CD4-positive, alpha-beta T cell treated with Interleukin-15 for 4 hours (primary cell): ENCODE data around the gene MYCN.

Experiments
- DNase-seq: peaks from one replicate; pipeline ENCODE4 v3.0.0-alpha.2; 2020; ENCODE audit warnings: low spot score

MYCN gene

DNA sequence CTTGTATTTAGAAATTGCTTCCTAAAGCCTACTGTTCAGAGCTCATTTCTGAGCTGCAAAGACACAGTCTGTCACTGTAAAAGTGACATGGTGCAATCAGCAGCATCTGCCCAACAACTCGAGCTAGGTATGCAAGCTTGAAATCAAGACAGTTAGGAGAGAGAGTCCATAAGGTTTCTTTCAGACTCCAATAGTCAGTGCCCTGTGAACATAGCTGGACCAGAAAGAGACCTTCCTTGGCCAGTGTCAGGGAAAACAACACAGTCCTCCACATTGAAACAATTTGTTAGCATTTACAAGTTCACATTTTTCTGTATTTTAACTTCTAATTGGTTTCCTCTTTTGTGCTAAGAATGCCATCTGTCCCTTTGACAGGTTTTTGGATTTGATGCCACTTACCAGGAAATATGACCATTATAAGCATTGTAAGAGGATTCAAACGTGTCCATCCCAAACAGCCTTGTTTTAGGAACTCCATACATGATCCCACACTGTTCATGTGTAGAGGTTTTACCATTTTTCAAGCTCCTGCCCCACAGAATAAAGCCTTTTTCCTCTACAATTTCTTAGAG, 8.9 kb upstream of the MYCN start:
- DNase-seq, result no peak

DNA sequence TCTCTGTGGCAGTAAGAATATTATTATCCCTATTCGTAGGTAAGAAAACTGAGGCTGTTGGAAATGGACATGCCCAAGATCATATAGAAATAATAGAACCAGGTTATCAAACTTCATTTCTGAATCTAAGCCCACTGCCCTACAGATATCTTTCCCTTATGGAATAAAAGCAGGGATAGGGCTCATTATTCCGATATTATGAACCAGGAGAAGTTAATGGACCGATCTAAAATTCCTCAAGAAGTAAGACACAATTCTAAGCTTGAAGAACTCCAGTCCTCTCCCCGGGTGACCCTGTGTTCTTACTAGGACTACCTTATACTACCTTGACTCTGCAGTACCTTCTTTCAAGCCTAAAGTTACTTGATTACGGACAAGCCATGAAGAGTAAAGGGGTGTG, 8.4 kb upstream of the MYCN start:
- no peak for DNase-seq

DNA sequence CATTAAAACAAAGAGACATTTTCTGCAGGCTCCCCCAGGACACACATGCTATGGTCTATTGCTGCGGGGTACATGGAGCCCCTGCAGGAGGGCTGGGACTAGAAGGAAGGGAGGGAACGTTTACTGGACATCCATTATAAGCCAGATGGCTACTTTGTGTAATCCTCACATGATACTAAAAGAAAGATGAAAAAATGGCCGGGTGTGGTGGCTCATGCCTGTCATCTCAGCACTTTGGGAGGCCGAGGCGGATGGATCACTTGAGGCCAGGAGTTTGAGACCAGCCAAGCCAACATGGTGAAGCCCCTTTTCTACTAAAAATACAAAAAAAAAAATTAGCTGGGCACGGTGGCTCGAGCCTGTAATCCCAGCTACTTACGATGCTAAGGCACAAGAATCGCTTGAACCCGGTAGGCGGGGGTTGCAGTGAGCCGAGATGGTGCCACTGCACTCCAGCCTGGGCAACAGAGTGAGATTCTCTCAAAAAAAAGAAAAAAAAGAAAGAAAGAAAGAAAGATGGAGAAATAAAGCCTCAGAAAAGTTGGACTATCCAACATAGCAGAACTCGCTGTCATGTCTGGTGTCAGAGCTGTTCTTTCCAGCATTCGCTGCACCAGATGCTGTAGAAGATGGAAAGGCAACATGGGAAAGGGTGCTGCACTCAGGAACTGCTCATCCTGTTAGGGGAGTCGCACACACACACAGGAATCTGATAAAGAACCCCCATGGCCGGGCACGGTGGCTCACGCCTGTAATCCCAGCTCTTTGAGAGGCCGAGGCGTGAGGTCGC, 7.8 kb upstream of the MYCN start:
- DNase-seq, result no peak

- DNase-seq, result no peak
These were observed 7.0 kb upstream of the MYCN start for GRCh38 chr2:15933184-15933845.

GRCh38 chr2:15934291-15934945, 5.9 kb upstream of the MYCN start:
- no peak for DNase-seq

GRCh38 chr2:15935189-15935588, 5.2 kb upstream of the MYCN start:
- DNase-seq, result no peak

GRCh38 chr2:15935675-15936074, 4.7 kb upstream of the MYCN start:
- DNase-seq, result no peak

- no peak for DNase-seq
These were observed 3.9 kb upstream of the MYCN start for GRCh38 chr2:15936277-15937104.

- DNase-seq, result no peak
These were observed 3.1 kb upstream of the MYCN start for GRCh38 chr2:15937105-15937881.

DNA sequence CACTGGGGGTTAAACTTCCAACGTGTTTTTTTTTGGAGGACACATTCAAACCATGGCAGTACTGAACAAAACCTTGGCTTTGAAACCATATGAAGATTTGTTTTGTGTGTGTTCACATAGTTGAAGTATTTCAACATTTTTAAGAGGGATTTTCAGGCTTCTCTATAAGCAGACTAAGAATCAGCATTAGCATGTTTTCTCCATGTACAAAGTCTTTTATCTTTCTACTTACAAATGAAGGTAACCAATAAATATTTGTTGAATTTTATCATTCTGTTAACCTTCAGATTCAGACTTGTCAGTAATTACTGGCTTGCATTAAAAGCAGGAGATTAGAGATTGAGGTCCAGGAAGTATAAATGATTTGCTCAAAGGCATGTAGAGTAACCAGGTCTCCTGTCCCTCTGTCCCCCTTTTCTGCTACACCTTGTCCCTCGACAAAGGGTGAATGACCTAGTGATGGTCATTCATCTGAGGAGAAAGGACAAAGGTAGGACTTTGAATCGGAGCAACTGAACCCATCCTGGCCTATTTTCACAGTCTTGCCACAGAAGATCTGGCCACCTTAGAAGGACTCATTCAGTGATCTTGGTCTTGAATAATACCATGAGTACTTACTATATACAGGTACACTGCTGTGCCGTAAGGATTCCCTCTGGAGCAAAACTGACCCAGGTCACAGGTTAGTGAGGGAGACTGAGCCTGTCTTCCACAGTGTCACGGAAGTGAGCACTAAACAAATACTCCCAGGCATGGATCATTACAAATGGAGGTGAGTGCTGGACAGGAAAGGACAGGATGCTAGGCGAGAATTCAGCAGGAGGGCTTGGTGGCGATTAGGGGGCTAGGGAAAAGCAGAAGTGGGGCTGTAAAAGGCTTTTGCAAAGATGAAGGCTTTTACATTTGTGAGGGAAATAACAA, 2.2 kb upstream of the MYCN start:
- no peak for DNase-seq

GRCh38 chr2:15938803-15939555, 1.4 kb upstream of the MYCN start:
- DNase-seq, result no peak

- no peak for DNase-seq
These were observed 845 bp upstream of the MYCN start for GRCh38 chr2:15939556-15939853.

DNA sequence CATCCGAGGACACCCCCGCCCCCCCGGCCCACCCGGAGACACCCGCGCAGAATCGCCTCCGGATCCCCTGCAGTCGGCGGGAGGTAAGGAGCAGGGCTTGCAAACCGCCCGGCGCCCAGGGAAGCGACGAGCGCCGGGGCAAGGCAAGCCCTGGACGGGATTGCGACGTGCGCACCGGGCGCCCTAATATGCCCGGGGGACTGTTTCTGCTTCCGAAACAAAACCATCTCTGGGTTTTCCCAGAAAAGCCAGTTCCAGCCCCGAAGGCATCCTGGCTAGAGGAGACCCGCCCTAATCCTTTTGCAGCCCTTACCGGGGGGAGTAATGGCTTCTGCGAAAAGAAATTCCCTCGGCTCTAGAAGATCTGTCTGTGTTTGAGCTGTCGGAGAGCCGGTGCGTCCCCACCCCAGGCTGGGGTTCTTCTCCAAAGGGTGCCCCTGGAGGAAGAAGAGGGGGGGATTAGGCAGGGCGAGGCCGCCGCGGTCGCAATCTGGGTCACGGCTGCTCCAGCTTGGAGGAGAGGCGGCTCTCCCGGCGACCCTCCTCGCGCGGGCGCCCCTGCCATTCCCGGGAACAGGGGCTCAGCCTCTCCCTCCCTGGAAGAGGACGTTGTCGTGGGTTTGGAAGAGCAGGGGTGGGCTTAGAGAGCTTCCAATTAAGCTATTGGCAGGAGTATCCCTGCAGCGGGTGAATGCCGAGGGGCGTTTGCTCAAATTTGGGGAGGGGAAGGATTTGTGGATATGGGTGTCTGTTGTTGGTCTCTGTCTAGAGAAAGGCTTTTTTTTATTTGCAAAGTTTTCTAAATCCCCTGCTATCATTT, 521 bp downstream of the MYCN start:
- DNase-seq, result no peak

DNA sequence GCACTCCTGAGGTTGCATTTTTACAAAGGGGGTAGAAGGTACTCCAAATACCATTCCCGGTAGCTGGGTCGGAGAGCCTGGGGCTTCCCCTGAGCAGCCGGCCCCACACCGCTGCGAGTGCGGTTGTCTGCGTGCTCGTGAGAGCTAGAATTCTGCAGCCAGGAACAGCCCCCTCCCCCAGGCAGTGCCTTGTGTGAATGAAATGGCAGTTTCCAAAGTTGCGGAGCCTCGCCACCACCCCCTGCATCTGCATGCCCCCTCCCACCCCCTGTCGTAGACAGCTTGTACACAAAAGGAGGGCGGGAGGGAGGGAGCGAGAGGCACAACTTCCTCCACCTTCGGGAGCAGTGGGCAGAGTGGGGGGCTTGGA, 1.1 kb downstream of the MYCN start:
- DNase-seq, result no peak

DNA sequence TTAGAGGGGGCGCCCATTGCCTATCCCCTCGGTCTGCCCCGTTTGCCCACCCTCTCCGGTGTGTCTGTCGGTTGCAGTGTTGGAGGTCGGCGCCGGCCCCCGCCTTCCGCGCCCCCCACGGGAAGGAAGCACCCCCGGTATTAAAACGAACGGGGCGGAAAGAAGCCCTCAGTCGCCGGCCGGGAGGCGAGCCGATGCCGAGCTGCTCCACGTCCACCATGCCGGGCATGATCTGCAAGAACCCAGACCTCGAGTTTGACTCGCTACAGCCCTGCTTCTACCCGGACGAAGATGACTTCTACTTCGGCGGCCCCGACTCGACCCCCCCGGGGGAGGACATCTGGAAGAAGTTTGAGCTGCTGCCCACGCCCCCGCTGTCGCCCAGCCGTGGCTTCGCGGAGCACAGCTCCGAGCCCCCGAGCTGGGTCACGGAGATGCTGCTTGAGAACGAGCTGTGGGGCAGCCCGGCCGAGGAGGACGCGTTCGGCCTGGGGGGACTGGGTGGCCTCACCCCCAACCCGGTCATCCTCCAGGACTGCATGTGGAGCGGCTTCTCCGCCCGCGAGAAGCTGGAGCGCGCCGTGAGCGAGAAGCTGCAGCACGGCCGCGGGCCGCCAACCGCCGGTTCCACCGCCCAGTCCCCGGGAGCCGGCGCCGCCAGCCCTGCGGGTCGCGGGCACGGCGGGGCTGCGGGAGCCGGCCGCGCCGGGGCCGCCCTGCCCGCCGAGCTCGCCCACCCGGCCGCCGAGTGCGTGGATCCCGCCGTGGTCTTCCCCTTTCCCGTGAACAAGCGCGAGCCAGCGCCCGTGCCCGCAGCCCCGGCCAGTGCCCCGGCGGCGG, 1.7 kb downstream of the MYCN start:
- DNase-seq, result no peak

DNA sequence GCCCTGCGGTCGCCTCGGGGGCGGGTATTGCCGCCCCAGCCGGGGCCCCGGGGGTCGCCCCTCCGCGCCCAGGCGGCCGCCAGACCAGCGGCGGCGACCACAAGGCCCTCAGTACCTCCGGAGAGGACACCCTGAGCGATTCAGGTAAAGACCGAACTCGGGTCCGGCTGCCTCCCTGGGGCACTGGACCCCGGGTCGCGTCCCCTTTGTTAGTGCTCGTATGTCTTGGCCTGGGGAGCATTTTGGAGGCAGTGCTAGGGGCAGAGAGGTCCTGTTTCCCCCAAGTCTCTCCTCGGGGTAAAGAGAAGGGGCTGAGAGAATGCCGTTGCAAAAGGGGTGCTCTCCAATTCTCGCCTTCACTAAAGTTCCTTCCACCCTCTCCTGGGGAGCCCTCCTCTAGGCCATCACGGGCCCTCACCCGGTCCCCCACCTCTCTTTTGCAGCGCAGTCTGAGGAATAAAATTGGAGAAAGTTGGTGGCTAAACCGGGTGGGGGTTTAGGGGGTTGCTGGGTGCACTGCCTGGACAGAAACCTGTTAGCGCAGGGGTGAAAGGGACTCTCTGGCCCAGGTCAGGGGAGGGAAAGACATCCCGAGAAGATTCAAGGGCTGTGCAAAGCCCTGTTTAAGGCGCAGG, 2.5 kb downstream of the MYCN start:
- no peak for DNase-seq
